GM19372 (cell line): ENCODE data around the gene ANKS1A.

Experiments
- ATAC-seq: cut with Tn5 transposase; IDR thresholded peaks from one replicate; pipeline ENCODE4 v1.9.1; 2021; ENCODE audit warnings: mild to moderate bottlenecking, low read depth, moderate library complexity; ENCODE audit not compliant: unreplicated experiment

ANKS1A gene

GRCh38 chr6:35049156-35049735 lies 160.2 kb downstream of the ANKS1A start:
- no peak for ATAC-seq

GRCh38 chr6:35049900-35050756 lies 161.1 kb downstream of the ANKS1A start:
- ATAC-seq = no peak

- no peak for ATAC-seq
These were observed 161.8 kb downstream of the ANKS1A start for GRCh38 chr6:35050757-35051330.

GRCh38 chr6:35051396-35051795 lies 162.3 kb downstream of the ANKS1A start:
- no peak for ATAC-seq

- no peak for ATAC-seq
These were observed 163.0 kb downstream of the ANKS1A start for GRCh38 chr6:35051997-35052583.

GRCh38 chr6:35052694-35053565 lies 163.9 kb downstream of the ANKS1A start:
- no peak for ATAC-seq

GRCh38 chr6:35053701-35054100 lies 164.6 kb downstream of the ANKS1A start:
- ATAC-seq = no peak

GRCh38 chr6:35054106-35054742 lies 165.2 kb downstream of the ANKS1A start:
- no peak for ATAC-seq

- ATAC-seq = no peak
These were observed 165.7 kb downstream of the ANKS1A start for GRCh38 chr6:35054743-35055130.

GRCh38 chr6:35055891-35056290 lies 166.8 kb downstream of the ANKS1A start:
- ATAC-seq = no peak

- ATAC-seq = no peak
These were observed 167.9 kb downstream of the ANKS1A start for GRCh38 chr6:35056952-35057351.

GRCh38 chr6:35057449-35058357 lies 168.6 kb downstream of the ANKS1A start:
- ATAC-seq = no peak

- ATAC-seq = no peak
These were observed 169.3 kb downstream of the ANKS1A start for GRCh38 chr6:35058358-35058675.

- ATAC-seq = no peak
These were observed 169.9 kb downstream of the ANKS1A start for GRCh38 chr6:35058865-35059522.

GRCh38 chr6:35059596-35060345 lies 170.7 kb downstream of the ANKS1A start:
- no peak for ATAC-seq

- ATAC-seq = no peak
These were observed 172.1 kb downstream of the ANKS1A start for GRCh38 chr6:35061102-35061615.

- ATAC-seq = no peak
These were observed 172.8 kb downstream of the ANKS1A start for GRCh38 chr6:35061651-35062410.
